ENCODE results near the gene ZNF844.
"Not testable (repeated sequence)": the region's sequence is repeated elsewhere in the genome, so short reads cannot be mapped to it uniquely, and the experiment has no call there.

ZNF844 gene

DNA sequence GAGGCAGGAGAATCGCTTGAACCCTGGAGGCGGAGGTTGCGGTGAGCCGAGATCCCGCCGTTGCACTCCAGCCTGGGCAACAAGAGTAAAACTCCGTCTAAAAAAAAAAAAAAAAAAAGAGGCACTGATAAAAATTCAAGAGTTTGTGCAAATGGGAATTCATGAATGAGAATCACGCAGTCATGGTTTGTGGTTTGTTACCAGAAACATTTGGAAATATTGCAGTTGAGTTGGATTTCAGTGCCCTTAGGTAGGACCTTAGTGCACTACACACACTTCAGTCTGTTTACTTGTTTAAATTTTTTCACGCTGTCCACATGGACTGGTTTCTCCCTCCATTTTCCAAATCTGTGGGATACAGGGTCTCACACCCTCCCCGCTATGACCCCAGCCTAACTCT lies 28.4 kb downstream of the ZNF844 start:
- DNase-seq: no peak

DNA sequence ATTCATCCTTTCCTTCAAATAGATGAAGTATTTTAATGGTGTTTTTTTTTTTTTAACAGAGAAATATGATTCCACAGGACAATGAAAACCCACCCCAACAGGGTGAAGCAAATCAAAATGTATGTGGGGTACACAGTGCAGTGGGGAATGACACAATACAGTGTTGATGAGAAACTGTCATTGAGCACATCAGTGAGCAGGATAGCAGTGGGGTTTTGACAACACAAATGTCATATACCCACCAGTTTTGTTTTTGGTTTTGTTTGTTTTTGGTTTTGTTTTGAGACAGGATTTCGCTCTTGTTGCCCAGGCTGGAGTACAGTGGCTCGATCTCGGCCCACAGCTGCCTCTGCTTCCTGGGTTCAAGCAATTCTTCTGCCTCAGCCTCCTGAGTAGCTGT lies 29.2 kb downstream of the ZNF844 start:
- peak; percentile 10 for DNase-seq

DNA sequence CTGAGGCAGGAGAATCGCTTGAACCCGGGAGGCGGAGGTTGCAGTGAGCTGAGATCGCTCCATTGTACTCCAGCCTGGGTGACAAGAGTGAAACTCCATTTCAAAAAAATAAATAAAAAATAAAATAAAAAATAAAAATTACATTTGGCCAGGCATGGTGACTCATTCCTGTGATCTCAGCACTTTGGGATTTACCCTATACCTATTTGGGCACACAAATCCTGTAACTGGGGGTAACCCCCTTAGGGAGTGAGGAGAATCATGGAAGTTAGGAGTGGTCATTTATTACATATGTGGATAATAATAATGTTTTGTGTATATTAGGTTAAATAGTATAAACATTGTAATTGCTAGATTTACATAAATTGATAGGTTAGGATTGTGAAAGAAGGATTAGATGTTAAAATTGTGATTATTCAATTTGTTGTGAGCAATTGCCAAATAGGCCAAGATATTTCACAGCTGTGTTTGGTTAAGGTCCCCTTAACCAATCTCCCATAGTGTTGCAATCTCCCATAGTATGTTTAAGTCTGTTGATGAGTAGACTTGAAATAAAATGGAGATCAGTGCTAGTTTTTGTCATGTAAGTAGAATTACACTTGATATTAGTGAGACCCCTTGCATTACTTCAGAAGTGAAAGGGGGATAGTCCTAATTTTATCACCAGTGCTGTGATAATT lies 30.7 kb downstream of the ZNF844 start:
- DNase-seq: no peak

DNA sequence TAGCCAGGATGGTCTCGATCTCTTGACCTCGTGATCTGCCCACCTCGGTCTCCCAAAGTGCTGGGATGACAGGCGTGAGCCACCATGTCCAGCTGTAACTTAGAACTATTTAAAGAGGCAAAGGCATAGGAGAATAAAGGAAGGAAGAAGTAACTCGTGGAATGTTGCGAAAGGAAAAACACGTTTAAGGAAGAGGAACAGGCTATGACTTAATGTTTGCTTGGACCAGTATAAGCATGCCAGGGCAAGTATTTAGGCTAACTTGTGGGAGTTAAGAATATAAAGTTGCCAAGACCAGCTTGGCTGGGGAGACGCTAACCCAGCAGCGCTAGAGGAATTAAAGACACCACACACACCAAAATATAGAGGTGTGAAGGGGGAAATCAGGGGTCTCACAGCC lies 33.5 kb downstream of the ZNF844 start:
- DNase-seq: no peak

DNA sequence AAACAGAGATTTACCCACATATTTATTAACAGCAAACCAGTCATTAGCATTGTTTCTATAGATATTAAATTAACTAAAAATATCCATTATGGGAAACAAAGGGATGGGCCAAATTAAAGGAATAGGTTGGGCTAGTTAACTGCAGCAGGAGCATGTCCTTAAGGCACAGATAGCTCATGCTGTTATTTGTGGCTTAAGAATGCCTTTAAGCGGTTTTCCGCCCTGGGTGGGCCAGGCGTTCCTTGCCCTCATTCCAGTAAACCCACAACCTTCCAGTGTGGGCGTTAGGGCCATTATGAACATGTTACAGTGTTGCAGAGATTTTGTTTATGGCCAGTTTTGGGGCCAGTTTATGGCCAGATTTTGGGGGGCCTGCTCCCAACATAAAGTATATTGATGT lies 39.4 kb downstream of the ZNF844 start:
- DNase-seq: not testable (repeated sequence)

DNA sequence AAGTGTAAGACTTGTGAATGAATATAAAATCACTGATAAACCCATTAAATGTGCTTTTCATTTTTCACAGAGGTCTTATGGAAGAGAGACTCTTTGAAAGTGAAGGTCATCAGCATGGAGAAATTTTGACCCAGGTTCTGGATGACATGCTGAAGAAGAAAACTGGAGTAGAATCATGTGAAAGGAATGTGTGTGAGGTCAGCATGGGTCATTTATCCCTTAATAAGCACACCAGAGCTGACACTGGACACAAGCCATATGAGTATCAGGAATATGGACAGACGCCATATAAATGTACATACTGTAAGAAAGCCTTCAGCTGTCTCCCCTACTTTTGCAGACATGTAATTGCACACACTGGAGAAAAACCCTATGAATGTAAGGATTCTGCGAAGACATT lies 46.6 kb downstream of the ZNF844 start:
- DNase-seq: no peak

DNA sequence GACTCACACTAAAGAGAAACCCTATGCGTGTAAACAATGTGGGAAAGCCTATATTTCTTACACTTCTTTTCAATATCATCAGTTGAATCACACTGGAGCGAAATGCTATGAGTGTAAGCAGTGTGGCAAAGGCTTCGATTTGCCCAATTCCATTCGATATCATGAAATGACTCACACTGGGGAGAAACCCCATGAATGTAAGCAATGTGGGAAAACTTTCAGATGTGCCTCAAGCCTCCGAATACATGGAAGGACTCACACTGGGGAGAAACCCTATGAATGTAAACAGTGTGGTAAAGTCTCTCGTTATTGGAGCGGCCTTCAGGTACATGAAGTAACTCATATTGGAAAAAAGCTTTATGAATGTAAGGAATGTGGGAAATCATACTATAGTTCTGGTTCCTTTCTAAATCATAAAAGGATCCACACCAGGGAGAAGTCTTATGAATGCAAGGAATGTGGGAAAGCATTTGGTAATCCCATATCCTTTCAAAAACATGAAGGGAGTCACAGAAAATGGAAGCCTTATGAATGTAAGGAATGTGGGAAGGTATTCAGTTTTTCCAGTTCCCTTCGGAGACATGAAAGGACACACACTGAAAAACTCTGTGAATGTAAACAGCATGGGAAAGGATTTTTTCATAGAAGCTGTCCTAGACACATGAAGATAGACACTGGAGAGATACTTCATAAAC lies 47.6 kb downstream of the ZNF844 start:
- no peak for DNase-seq

DNA sequence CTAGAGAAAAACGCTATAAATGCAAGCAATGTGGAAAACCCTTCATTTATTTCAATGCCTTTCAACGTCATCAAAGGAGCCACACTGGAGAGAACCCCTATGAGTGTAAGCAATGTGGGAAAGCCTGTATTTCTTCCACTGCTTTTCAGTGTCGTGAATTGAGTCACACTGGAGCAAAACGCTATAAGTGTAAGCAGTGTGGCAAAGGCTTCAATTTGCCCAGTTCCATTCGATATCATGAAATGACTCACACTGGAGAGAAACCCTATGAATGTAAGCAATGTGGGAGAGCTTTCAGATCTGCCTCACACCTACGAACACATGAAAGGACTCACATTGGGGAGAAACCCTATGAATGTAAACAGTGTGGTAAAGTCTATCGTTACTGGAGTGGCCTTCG lies 48.2 kb downstream of the ZNF844 start:
- peak; percentile 47 for DNase-seq

DNA sequence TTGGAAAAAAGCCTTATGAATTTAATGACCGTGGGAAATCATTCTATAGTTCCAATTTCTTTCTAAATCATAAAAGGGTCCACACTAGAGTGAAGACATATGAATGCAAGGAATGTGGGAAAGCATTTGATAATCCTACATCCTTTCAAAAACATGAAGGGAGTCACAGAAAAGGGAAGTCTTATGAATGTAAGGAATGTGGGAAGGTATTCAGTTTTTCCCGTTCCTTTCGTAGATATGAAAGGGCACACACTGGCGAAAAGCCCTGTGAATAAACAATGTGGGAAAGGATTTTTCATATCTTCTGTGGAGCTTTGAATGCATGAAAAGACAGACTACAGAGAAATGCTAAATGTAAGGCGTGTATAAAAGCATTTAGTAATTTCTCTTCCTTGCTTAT lies 48.6 kb downstream of the ZNF844 start:
- DNase-seq: no peak

DNA sequence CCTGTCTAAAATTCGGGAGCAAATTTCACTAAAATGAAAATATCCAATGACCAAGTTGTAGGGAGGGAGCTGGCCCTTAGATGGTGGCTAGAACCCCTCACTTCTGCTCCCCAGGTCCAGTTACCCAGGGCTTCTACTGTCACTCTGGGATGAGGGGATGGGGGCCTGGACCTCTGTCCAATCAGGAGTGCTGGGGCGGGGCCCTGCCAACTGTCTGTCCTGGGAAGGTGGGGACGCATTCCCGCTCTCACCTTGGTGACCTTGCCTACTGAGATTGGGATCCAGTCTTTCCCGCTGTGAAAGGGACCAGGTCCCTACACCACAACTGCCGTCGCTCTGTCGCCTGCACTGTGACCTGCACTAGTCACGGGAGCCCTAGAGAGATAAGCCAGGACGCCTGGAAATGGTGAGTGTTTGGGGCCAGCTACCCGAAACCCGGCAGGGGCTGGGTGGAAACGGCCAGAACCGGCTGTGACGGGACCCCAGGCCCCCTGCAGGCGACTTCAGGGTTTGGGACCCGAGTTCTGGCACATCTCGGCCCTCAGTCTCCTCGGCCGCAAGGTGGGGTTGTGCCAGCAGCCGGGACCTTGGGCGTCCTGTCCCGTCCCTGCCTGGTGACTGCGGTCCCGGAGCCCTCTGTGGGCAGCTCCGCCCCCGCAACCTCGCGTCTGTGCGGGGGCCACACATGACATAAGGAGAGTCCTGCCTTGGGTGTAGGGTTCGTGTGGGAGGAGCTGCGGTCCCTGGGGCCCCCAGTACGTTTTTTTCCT lies 52.9 kb downstream of the ZNF844 start:
- DNase-seq: no peak

DNA sequence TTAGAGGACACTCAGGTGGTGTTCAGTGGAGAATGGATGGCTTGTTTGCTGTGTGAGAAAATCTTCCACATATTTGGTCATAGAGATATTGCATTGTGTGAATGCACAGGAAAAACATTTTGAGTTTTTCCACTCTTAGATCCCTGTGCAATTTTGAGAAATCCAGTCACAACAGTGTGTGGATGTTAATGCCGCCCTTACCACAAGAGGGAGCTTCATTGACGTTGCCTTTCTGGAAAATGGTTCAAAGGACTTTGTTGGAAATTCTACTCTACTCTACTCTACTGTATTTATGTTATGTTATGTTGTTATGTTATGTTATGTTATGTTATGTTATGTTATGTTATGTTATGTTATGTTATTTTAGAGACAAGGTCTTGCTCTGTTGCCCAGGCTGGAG lies 62.2 kb downstream of the ZNF844 start:
- no peak for DNase-seq
